Liver (tissue), 3 donors: ENCODE data around the gene AGT.

Experiments used
- ATF3 ChIP-seq: IDR thresholded peaks from 2 replicates; pipeline ENCODE4 v1.6.1; 2016; ENCODE audit warnings: antibody characterized with exemption
- CTCF ChIP-seq: fragments of 150-350 bp; IDR thresholded peaks from 2 replicates; pipeline ENCODE4 v1.5.1; 2017; ENCODE audit warnings: improper control_type of control experiment, low read depth, low read length; ENCODE audit not compliant: missing input control
- FOXA2 ChIP-seq: IDR thresholded peaks from 2 replicates; pipeline ENCODE4 v1.6.1; 2016; ENCODE audit warnings: antibody characterized with exemption
- GABPA ChIP-seq, 2 donors: IDR thresholded peaks in 1 of 2; conservative IDR thresholded peaks in 1 of 2; 2 replicates each; pipeline ENCODE4 v1.6.1; 2016; ENCODE audit warnings: antibody characterized with exemption in 2 of 2, mild to moderate bottlenecking in 1 of 2, moderate library complexity in 1 of 2
- JUND ChIP-seq, 2 donors: IDR thresholded peaks; 2 replicates each; pipeline ENCODE4 v1.6.1; 2016; ENCODE audit warnings: antibody characterized with exemption in 2 of 2
- MAX ChIP-seq: IDR thresholded peaks from 2 replicates; pipeline ENCODE4 v1.6.1; 2016; ENCODE audit warnings: antibody characterized with exemption
- NR2F2 ChIP-seq: IDR thresholded peaks from 2 replicates; pipeline ENCODE4 v1.6.1; 2016; ENCODE audit warnings: antibody characterized with exemption
- RAD21 ChIP-seq, 2 donors: IDR thresholded peaks; 2 replicates each; pipeline ENCODE4 v1.6.1; 2016; ENCODE audit warnings: antibody characterized with exemption in 2 of 2, mild to moderate bottlenecking in 2 of 2
- REST ChIP-seq: IDR thresholded peaks from 2 replicates; pipeline ENCODE4 v1.6.1; 2016; ENCODE audit warnings: antibody characterized with exemption, mild to moderate bottlenecking
- RXRA ChIP-seq, 2 donors: IDR thresholded peaks; 2 replicates each; pipeline ENCODE4 v1.6.1; 2017 to 2018; ENCODE audit warnings: antibody characterized with exemption in 2 of 2, mild to moderate bottlenecking in 1 of 2
- SP1 ChIP-seq: IDR thresholded peaks from 2 replicates; pipeline ENCODE4 v1.6.1; 2018; ENCODE audit warnings: antibody characterized with exemption, mild to moderate bottlenecking
- TAF1 ChIP-seq: conservative IDR thresholded peaks from 2 replicates; pipeline ENCODE4 v1.6.1; 2016; ENCODE audit warnings: antibody characterized with exemption, mild to moderate bottlenecking
- YY1 ChIP-seq: IDR thresholded peaks from 2 replicates; pipeline ENCODE4 v1.6.1; 2016; ENCODE audit warnings: antibody characterized with exemption, mild to moderate bottlenecking
- ZBTB33 ChIP-seq: IDR thresholded peaks from 2 replicates; pipeline ENCODE4 v1.6.1; 2016; ENCODE audit warnings: antibody characterized with exemption
- donor health status: healthy.
- donor health status: healthy.

- TF ChIP-seq RXRA (IDR thresholded peaks at IDR 0.05) (no peak), TAF1 (no peak), CTCF (no peak), MAX (no peak), RAD21 (IDR thresholded peaks at IDR 0.05) (no peak), GABPA (IDR thresholded peaks at IDR 0.05 in 1 of 2, conservative IDR thresholded peaks at IDR 0.05 in 1 of 2) (no peak), REST (no peak), NR2F2 (no peak), SP1 (no peak), ATF3 (no peak), FOXA2 (no peak), JUND (IDR thresholded peaks at IDR 0.05) (no peak), YY1 (no peak), ZBTB33 (no peak)
Measured at GRCh38 chr1:230658691-230659090, 55.2 kb downstream of the AGT start.
